Panc1 (cell line): ENCODE results near the gene SMARCB1.

Experiments used
- CTCF ChIP-seq: fragments of 450-650 bp; IDR thresholded peaks from 2 replicates; pipeline ENCODE4 v1.5.1; 2017; ENCODE audit warnings: mild to moderate bottlenecking
- POLR2AphosphoS5 ChIP-seq: IDR thresholded peaks from 2 replicates; pipeline ENCODE4 v1.6.1; 2012; ENCODE audit warnings: mild to moderate bottlenecking, low read depth, low read length, moderate library complexity

GRCh38 chr22:23793326-23793725, 6.6 kb downstream of the SMARCB1 start:
- no peak for TF ChIP-seq CTCF
- TF ChIP-seq POLR2AphosphoS5: no peak
